ENCODE data around the gene MACF1. TPM values are rescaled to one million over a fixed set of nuclear protein-coding genes. Genes with fewer than 3 reads are reported as not detected.
A peak's percentile ranks its signal among the peaks of the same experiment; 100 is the strongest.

MACF1 gene
- total RNA-seq, 1 donor from 2014 or later: 694 TPM

GRCh38 chr1:39354572-39354971 lies 150.1 kb downstream of the MACF1 start:
- Mint-ChIP-seq H3K27me3 (ENCODE audit: low read depth, unreplicated experiment) (no peaks in the 10 kb centered on the region), H3K27ac (ENCODE audit: unreplicated experiment) (no peak overlapping the region), H3K36me3 (ENCODE audit: low read depth, unreplicated experiment) (peaks cover 39% of the 10 kb centered on the region), H3K9me3 (ENCODE audit: unreplicated experiment) (no peaks in the 10 kb centered on the region), H3K4me1 (ENCODE audit: low read depth, unreplicated experiment) (peaks cover 3% of the 10 kb centered on the region), H3K4me3 (ENCODE audit: unreplicated experiment) (no peak overlapping the region)
- H3K4me2 ChIP-seq (ENCODE audit: low read length): no peak overlapping the region
- DNase-seq (ENCODE audit: low read depth) (no peak), FAIRE-seq (no peak)
- H4K20me1 ChIP-seq (ENCODE audit: insufficient read depth, low read length): peaks cover 20% of the 10 kb centered on the region
- no peak overlapping the region for H3K27ac ChIP-seq (ENCODE audit: low read depth, low read length)
- H3K9me3 ChIP-seq (ENCODE audit: insufficient read depth, low read depth, low read length): no peaks in the 10 kb centered on the region
- H3K79me2 ChIP-seq (ENCODE audit: insufficient read depth, low read length): peaks cover 6% of the 10 kb centered on the region
- H3K9ac ChIP-seq (ENCODE audit: low read length): no peak overlapping the region
- no peaks in the 10 kb centered on the region for H3K4me1 ChIP-seq (ENCODE audit: insufficient read depth, low read length)
- H3K4me3 ChIP-seq (ENCODE audit: insufficient read depth, low read depth, low read length): no peak overlapping the region
- no peak overlapping the region for H2AFZ ChIP-seq (ENCODE audit: low read depth, low read length)
- no peaks in the 10 kb centered on the region for H3K27me3 ChIP-seq (ENCODE audit: insufficient read depth, low read length)
- TF ChIP-seq CTCF (IDR thresholded peaks at IDR 0.05; ENCODE audit: insufficient read depth, low read depth, low read length) (no peak), EZH2 (IDR thresholded peaks at IDR 0.05; ENCODE audit: insufficient read depth, low read length) (no peak)
- H3K36me3 ChIP-seq (ENCODE audit: insufficient read depth, low read length): peaks cover 73% of the 10 kb centered on the region

GRCh38 chr1:39358491-39358890 lies 154.0 kb downstream of the MACF1 start:
- Mint-ChIP-seq H3K27me3 (ENCODE audit: low read depth, unreplicated experiment) (no peaks in the 10 kb centered on the region), H3K4me1 (ENCODE audit: low read depth, unreplicated experiment) (peaks cover 9% of the 10 kb centered on the region), H3K27ac (ENCODE audit: unreplicated experiment) (no peak overlapping the region), H3K4me3 (ENCODE audit: unreplicated experiment) (no peak overlapping the region), H3K36me3 (ENCODE audit: low read depth, unreplicated experiment) (peaks cover 34% of the 10 kb centered on the region), H3K9me3 (ENCODE audit: unreplicated experiment) (no peaks in the 10 kb centered on the region)
- FAIRE-seq: no peak
- peaks cover 64% of the 10 kb centered on the region for H3K36me3 ChIP-seq (ENCODE audit: insufficient read depth, low read length)
- TF ChIP-seq EZH2 (IDR thresholded peaks at IDR 0.05; ENCODE audit: insufficient read depth, low read length) (no peak), CTCF (IDR thresholded peaks at IDR 0.05; ENCODE audit: insufficient read depth, low read depth, low read length) (no peak)
- H3K4me1 ChIP-seq (ENCODE audit: insufficient read depth, low read length): no peaks in the 10 kb centered on the region
- H3K4me2 ChIP-seq (ENCODE audit: low read length): no peak overlapping the region
- H3K9ac ChIP-seq (ENCODE audit: low read length): no peak overlapping the region
- no peaks in the 10 kb centered on the region for H3K9me3 ChIP-seq (ENCODE audit: insufficient read depth, low read depth, low read length)
- no peaks in the 10 kb centered on the region for H3K27me3 ChIP-seq (ENCODE audit: insufficient read depth, low read length)
- H4K20me1 ChIP-seq (ENCODE audit: insufficient read depth, low read length): peaks cover 24% of the 10 kb centered on the region
- H2AFZ ChIP-seq (ENCODE audit: low read depth, low read length): no peak overlapping the region
- peaks cover 12% of the 10 kb centered on the region for H3K79me2 ChIP-seq (ENCODE audit: insufficient read depth, low read length)
- no peak overlapping the region for H3K27ac ChIP-seq (ENCODE audit: low read depth, low read length)
- no peak for DNase-seq (ENCODE audit: low read depth)
- no peak overlapping the region for H3K4me3 ChIP-seq (ENCODE audit: insufficient read depth, low read depth, low read length)

GRCh38 chr1:39359028-39359570 lies 154.6 kb downstream of the MACF1 start:
- no peak for FAIRE-seq
- peaks cover 29% of the 10 kb centered on the region for H4K20me1 ChIP-seq (ENCODE audit: insufficient read depth, low read length)

More at GRCh38 chr1:39359028-39359570, 154.6 kb downstream of the MACF1 start:
- Mint-ChIP-seq H3K27me3 (ENCODE audit: low read depth, unreplicated experiment) (no peaks in the 10 kb centered on the region), H3K36me3 (ENCODE audit: low read depth, unreplicated experiment) (peaks cover 36% of the 10 kb centered on the region), H3K4me3 (ENCODE audit: unreplicated experiment) (no peak overlapping the region), H3K4me1 (ENCODE audit: low read depth, unreplicated experiment) (peaks cover 9% of the 10 kb centered on the region), H3K27ac (ENCODE audit: unreplicated experiment) (peak overlapping the region; percentile 34), H3K9me3 (ENCODE audit: unreplicated experiment) (no peaks in the 10 kb centered on the region)
- H3K9ac ChIP-seq (ENCODE audit: low read length): no peak overlapping the region
- H3K27me3 ChIP-seq (ENCODE audit: insufficient read depth, low read length): no peaks in the 10 kb centered on the region
- TF ChIP-seq CTCF (IDR thresholded peaks at IDR 0.05; ENCODE audit: insufficient read depth, low read depth, low read length) (no peak), EZH2 (IDR thresholded peaks at IDR 0.05; ENCODE audit: insufficient read depth, low read length) (no peak)
- no peak overlapping the region for H3K27ac ChIP-seq (ENCODE audit: low read depth, low read length)
- no peaks in the 10 kb centered on the region for H3K4me1 ChIP-seq (ENCODE audit: insufficient read depth, low read length)
- no peaks in the 10 kb centered on the region for H3K9me3 ChIP-seq (ENCODE audit: insufficient read depth, low read depth, low read length)
- DNase-seq (ENCODE audit: low read depth): peak; percentile 63
- H3K4me2 ChIP-seq (ENCODE audit: low read length): no peak overlapping the region
- peaks cover 16% of the 10 kb centered on the region for H3K79me2 ChIP-seq (ENCODE audit: insufficient read depth, low read length)
- H2AFZ ChIP-seq (ENCODE audit: low read depth, low read length): no peak overlapping the region
- H3K4me3 ChIP-seq (ENCODE audit: insufficient read depth, low read depth, low read length): no peak overlapping the region
- H3K36me3 ChIP-seq (ENCODE audit: insufficient read depth, low read length): peaks cover 59% of the 10 kb centered on the region
